ENCODE results near the gene CUX1.
"Not testable (repeated sequence)": the region's sequence is repeated elsewhere in the genome, so short reads cannot be mapped to it uniquely, and the experiment has no call there.

CUX1 gene

DNA sequence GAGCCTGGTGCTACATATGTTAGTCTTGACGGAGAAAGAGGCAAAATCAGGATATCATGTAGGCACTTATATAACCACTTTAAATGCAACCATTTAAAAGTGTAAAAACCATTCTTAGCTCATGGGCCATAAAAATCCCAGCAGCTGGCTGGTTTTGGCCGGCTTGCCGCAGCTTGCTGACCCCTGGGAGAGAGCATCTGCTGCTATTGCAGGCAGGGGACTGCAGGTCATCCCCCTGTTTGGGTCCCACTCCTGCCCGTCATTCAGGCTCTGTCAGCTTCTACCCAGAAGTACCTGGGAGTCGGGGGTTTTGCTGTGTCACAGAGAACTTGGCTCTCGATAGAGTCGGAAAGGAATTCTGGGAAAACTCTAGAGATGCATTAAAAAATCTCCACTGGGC is 187.4 kb downstream of the CUX1 start:
- DNase-seq (ENCODE audit: low read depth in 2 of 2, low spot score in 1 of 2), result no peak

GRCh38 chr7:102005933-102006480 is 188.6 kb downstream of the CUX1 start:
- no peak for DNase-seq (ENCODE audit: low read depth in 2 of 2, low spot score in 1 of 2)

DNA sequence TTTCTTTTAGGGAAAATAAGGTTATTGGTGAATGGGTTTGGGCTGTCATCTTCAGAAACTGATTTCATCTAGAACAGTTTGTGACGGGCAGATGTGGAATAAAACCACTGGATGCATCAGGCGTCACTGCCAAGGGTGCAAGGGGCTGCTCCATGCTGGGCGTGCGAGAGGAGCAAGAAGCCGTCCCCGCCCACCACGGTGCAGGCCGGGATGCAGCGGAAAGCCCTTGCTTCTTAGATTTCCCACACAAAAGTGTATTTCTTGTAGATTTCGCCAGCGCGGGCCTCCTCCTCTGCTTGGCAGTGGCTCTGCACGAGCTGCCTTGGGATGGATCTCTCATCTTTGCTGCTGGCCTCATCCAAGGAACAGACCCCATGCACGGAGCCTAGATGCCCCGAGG is 189.3 kb downstream of the CUX1 start:
- DNase-seq (ENCODE audit: low read depth in 2 of 2, low spot score in 1 of 2), result no peak

- no peak for DNase-seq (ENCODE audit: low read depth in 2 of 2, low spot score in 1 of 2)
These were observed 191.3 kb downstream of the CUX1 start for GRCh38 chr7:102008535-102009262.

DNA sequence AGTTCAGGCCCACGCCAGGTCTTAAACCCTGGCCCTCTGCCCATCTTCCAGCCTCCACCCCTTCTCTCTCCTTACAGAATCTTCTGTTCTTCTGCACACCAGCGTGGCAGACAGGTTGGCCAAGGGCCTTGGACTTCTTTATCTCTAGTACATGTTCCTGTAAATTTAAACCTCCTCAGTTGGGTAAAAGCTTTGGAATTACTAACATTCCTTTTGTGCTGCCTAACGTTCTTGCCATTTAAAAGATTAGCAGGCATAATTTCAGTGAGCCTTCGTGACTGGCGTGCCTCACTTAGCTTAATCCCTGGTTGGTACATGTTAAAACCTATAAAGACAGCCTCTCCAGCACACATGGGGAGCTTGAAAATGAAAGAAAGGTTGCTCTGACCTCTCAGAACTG is 192.2 kb downstream of the CUX1 start:
- no peak for DNase-seq (ENCODE audit: low read depth in 2 of 2, low spot score in 1 of 2)

DNA sequence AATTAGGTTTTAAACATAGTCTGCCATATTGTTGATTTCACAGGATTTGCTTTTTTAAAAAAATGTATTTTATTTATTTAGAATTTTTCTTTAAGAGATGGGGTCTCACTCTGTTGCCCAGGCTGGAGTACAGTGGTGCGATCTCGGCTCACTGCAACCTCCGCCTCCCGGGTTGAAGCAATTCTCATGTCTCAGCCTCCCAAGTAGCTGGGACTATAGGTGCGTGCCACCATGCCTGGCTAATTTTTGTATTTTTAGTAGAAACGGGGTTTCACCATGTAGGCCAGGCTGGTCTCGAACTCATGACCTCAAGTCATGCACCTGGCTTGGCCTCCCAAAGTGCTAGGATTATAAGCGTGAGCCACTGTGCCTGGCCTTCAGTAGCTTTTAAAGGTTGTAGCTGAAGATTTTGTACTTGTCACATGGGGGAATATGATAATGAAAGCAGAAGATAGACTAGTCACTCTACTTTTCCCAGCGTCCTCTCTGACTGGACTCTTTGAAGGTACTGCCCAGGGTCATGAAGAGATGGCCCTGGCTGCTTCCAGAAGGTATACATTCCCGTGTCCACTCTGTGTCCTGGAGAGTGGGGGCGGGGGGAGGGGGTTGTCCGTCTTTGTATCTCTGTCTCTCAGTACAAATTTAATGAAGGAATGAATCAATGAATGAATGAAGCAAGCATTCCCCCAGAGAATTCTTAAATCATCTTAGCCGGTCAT is 194.8 kb downstream of the CUX1 start:
- not testable (repeated sequence) for DNase-seq (ENCODE audit: low read depth in 2 of 2, low spot score in 1 of 2)

DNA sequence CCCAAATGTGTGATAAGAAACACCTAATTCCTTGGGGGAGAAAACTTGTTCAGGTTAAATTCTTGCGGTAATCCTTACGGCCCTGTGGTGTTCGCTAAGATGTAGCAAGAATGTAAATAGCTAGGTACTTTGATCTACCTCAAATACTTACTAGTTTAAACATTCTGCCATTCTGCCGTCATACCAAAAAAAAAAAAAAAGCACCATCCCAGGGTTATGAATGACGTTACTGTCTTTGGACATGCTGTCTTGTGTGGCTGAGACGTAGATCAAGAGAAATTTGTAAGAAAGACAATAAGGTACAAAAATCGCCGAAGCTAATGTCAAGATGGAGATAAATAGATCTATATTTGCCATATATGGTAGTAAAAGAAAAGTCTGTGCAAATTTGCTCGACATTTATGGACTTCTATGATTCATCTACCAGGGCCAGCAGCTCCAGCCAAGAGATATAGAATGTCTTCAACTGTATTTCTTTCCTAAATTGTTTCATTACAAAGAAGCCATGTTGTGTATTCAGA is 195.6 kb downstream of the CUX1 start:
- no peak for DNase-seq (ENCODE audit: low read depth in 2 of 2, low spot score in 1 of 2)

DNA sequence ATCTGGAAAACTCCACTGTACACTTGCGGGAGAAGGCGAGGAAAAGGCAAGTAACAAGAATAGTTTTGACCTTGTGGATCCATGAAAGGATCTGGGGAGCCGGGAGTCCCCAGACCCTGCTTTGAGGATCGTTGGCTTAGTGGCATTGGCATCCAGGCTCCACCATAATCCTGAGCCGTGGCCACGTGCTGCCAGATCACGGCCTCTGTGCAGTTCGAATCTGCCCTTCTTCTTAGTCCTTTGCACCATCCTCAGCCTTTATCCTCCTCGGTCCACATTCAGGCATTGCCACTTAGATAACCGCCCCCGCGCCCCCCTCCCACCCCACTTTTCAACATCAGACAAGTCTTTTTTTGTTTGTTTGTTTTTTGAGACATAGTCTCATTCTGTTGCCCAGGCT is 201.4 kb downstream of the CUX1 start:
- DNase-seq (ENCODE audit: low read depth in 2 of 2, low spot score in 1 of 2), result no peak

GRCh38 chr7:102019461-102019860 is 202.0 kb downstream of the CUX1 start:
- DNase-seq (ENCODE audit: low read depth in 2 of 2, low spot score in 1 of 2), result no peak

GRCh38 chr7:102021841-102022618 is 204.6 kb downstream of the CUX1 start:
- DNase-seq (ENCODE audit: low read depth in 2 of 2, low spot score in 1 of 2), result no peak

DNA sequence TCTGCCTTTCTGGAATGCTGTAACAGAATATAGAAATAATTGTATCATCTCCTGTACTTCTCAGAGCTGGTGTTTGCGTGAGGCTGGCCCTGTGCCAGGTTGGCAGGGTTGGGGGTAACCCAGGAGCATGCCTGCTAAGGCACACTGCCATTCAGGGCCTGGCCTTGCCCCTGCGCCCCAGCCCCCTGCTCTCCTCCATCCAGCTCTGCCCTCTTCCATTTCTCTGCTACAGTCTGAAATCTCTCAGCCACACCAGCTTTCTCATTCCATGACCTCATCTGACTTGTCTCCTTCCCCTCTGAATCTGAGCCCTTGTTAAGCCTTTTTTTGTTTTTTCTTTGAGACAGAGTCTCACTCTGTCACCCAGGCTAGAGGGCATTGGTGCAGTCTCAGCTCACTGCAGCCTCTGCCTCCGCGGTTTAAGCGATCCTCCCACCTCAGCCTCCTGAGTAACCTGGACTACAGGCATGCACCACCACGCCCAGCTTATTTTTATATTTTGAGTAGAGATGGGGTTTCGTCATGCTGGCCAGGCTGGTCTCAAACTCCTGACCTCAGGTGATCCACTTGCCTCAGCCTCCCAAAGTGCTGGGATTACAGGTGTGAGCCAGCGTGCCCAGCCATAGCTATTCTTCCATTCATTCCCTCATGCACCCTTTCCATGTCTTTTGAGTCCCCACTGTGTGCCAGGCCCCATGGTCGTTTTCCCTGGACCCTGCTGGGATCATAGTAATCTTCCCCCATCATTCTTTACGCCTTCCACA is 206.8 kb downstream of the CUX1 start:
- no peak for DNase-seq (ENCODE audit: low read depth in 2 of 2, low spot score in 1 of 2)

DNA sequence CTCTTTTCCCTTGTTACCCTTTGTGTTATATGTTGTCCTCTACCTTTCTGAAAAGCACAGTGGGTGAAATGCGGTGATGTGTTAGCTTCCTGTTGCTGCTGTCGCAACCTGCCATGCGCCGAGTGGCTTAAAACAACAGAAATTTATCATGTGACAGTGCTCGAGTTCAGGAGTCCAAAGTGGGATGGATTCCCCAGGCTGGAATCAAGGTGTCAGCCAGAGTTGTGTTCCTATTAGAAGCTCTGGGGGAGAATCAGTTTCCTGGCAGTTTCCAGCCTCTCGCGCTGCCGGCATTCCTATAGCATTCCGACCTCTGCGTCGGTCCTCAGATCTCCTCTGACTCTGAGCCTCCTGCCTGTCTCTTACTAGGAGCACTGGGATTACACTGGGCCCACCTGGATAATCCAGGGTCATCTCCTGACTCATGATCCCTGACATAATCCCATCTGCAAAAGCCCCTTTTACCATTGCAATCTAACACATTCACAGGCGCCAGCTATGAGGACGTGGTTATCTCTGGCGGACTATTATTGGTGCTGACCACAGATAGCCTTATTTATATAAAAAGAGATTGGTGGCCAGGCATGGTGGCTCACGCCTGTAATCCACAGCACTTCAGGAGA is 207.5 kb downstream of the CUX1 start:
- no peak for DNase-seq (ENCODE audit: low read depth in 2 of 2, low spot score in 1 of 2)

DNA sequence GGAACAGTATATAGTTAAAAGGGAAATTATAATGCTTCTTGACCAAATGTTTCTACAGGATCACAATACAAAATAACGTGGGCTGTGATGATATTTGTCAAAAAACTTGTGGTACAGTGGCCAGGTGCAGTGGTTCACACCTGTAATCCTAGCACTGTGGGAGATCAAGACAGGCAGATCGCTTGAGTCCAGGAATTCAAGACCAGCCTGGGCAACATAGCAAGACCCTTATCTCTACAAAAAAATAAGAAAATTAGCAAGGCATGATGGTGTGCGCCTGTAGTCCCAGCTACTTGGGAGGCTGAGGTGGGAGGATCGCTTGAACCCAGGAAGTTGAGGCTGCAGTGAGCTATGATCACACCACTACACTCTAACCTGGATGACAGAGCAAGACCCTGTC is 208.4 kb downstream of the CUX1 start:
- DNase-seq (ENCODE audit: low read depth in 2 of 2, low spot score in 1 of 2), result not testable (repeated sequence)

- no peak for DNase-seq (ENCODE audit: low read depth in 2 of 2, low spot score in 1 of 2)
These were observed 210.9 kb downstream of the CUX1 start for GRCh38 chr7:102028206-102028826.

GRCh38 chr7:102029616-102030015 is 212.2 kb downstream of the CUX1 start:
- DNase-seq (ENCODE audit: low read depth in 2 of 2, low spot score in 1 of 2), result no peak

- no peak for DNase-seq (ENCODE audit: low read depth in 2 of 2, low spot score in 1 of 2)
These were observed 213.3 kb downstream of the CUX1 start for GRCh38 chr7:102030696-102031095.

DNA sequence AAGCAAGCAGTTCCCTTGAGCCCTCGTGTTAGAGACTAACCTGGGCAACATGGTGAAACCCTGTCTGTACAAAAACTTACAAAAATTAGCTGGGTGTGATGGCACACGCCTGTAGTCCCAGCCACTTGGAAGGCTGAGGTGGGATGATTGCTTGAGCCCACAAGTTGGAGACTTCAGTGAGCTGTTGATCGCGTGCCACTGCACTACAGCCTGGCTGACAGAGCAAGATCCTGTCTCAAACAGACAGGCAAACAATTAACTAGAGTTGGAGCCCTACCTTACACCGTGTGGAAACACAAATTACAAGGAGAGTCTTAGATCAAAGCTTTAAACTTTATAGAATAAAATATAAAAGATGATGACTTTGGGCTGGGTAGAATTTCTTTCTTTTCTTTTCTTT is 219.5 kb downstream of the CUX1 start:
- DNase-seq (ENCODE audit: low read depth in 2 of 2, low spot score in 1 of 2), result no peak

- no peak for DNase-seq (ENCODE audit: low read depth in 2 of 2, low spot score in 1 of 2)
These were observed 222.3 kb downstream of the CUX1 start for GRCh38 chr7:102039706-102040105.

GRCh38 chr7:102040569-102040968 is 223.1 kb downstream of the CUX1 start:
- no peak for DNase-seq (ENCODE audit: low read depth in 2 of 2, low spot score in 1 of 2)

Data from stimulated activated CD8-positive, alpha-beta memory T cell treated with anti-CD3 and anti-CD28 coated beads, Interleukin-4, amount 100 ng/mL, for 1 hour (primary cell).